HepG2 (cell line): ENCODE data around the gene PIWIL1. TPM values are rescaled to one million over a fixed set of nuclear protein-coding genes. Genes with fewer than 3 reads are reported as not detected.
A peak's percentile ranks its signal among the peaks of the same experiment; 100 is the strongest.

Source experiments
- ATAC-seq: fragments of 200-7000 bp; cut with Tn5 transposase; 3 replicates; pipeline ENCODE4 v1.9.1; 2020; ENCODE audit warnings: mild to moderate bottlenecking, moderate library complexity
- BruUV-seq: library from RNA; stranded (reverse); fragments of 400-500 nt; replicated peaks from 2 replicates; lab custom pipeline; 2021; lab: Mats Ljungman, UMichigan
- CTCF ChIA-PET: fragments of 300-600 bp; formaldehyde crosslinking; extraction: SDS; loops from one replicate; lab custom pipeline; 2021; ENCODE audit warnings: low total read pairs, inconsistent platforms, low intra/inter-chr PET ratio; lab: Yijun Ruan, JAX
- POLR2A ChIA-PET: fragments of 350-600 bp; sonication (Branson Sonifier 250); formaldehyde crosslinking; loops from one replicate; lab custom pipeline; 2020; ENCODE audit warnings: antibody characterized with exemption, inconsistent platforms; lab: Yijun Ruan, JAX
- DNase-seq: peaks from one replicate; pipeline ENCODE4 v3.0.0-alpha.2; 2015; ENCODE audit warnings: low spot score
- FAIRE-seq: peaks from 3 replicates; lab custom pipeline; 2011; peaks lifted over from hg19 to GRCh38; lab: Jason Lieb, UNC
- H2AFZ ChIP-seq: one replicate; pipeline ENCODE4 v1.6.1; 2011; ENCODE audit warnings: low read length, inconsistent platforms
- H3K27ac ChIP-seq: fragments of 300-600 bp; 3 replicates; pipeline ENCODE4 v1.8.0; 2011; ENCODE audit warnings: mixed run types, mild to moderate bottlenecking, mixed read lengths, low read length, inconsistent platforms; ENCODE audit not compliant: insufficient read depth; ENCODE audit errors: extremely low read length
- H3K27me3 ChIP-seq, 2 experiments: fragments of 200-600 bp in 1 of 2; 2 replicates in 1 of 2; 3 replicates in 1 of 2; pipeline versions ENCODE4 v1.6.0 to v1.8.0; 2011; ENCODE audit warnings: low read length in 2 of 2, mild to moderate bottlenecking in 2 of 2, moderate library complexity in 2 of 2, inconsistent platforms in 1 of 2; ENCODE audit not compliant: insufficient read depth in 2 of 2, control insufficient read depth in 1 of 2
- H3K36me3 ChIP-seq, 2 experiments: fragments of 200-600 bp in 1 of 2; replicated peaks in 1 of 2; 2 replicates in 1 of 2; 3 replicates in 1 of 2; pipeline versions ENCODE4 v1.5.1 to v1.8.0; 2011; ENCODE audit warnings: low read length in 2 of 2, inconsistent platforms in 1 of 2; ENCODE audit not compliant: insufficient read depth in 2 of 2, control insufficient read depth in 1 of 2
- H3K4me1 ChIP-seq: 2 replicates; pipeline ENCODE4 v1.5.1; 2012; ENCODE audit warnings: low read length, inconsistent platforms; ENCODE audit not compliant: insufficient read depth
- H3K4me2 ChIP-seq: 2 replicates; pipeline ENCODE4 v1.6.0; 2011; ENCODE audit warnings: low read depth, low read length, inconsistent platforms
- H3K4me3 ChIP-seq, 3 experiments: fragments of 200-600 bp in 1 of 3; sonication (generic), shearing (Covaris generic) in 1 of 3; replicated peaks in 1 of 3; 2 replicates each; pipeline ENCODE4 v1.5.1; 2011 to 2016; ENCODE audit warnings: low read length in 3 of 3, inconsistent platforms in 2 of 3, low read depth in 2 of 3, mild to moderate bottlenecking in 2 of 3, control low read depth in 1 of 3, mixed read lengths in 1 of 3; ENCODE audit not compliant: insufficient read depth in 1 of 3
- H3K79me2 ChIP-seq: one replicate; pipeline ENCODE4 v1.6.1; 2011; ENCODE audit warnings: low read length, inconsistent platforms; ENCODE audit not compliant: insufficient read depth
- H3K9ac ChIP-seq: 2 replicates; pipeline ENCODE4 v1.6.0; 2011; ENCODE audit warnings: mild to moderate bottlenecking, low read depth, low read length, inconsistent platforms; ENCODE audit not compliant: insufficient read depth
- H3K9me3 ChIP-seq: 2 replicates; pipeline ENCODE4 v1.5.1; 2012; ENCODE audit warnings: mild to moderate bottlenecking, low read length
- H4K20me1 ChIP-seq: 2 replicates; pipeline ENCODE4 v1.6.0; 2011; ENCODE audit warnings: inconsistent platforms, mild to moderate bottlenecking, low read length, moderate library complexity; ENCODE audit not compliant: insufficient read depth
- KDM5B ChIP-seq: sonication (generic); formaldehyde crosslinking; IDR thresholded peaks from 2 replicates; pipeline ENCODE4 v1.4.0; 2020; ENCODE audit warnings: missing genetic modification reagents, mild to moderate bottlenecking, borderline replicate concordance
- MAFF ChIP-seq: IDR thresholded peaks from 2 replicates; pipeline ENCODE4 v1.6.1; 2011; ENCODE audit warnings: low read depth, low read length, improper control_type of control experiment
- MAFK ChIP-seq, 2 experiments: IDR thresholded peaks in 1 of 2; conservative IDR thresholded peaks in 1 of 2; 2 replicates each; pipeline ENCODE4 v1.6.1; 2011; ENCODE audit warnings: improper control_type of control experiment in 2 of 2, low read length in 2 of 2
- PCBP2 ChIP-seq: fragments of 200-400 bp; formaldehyde crosslinking; optimal IDR thresholded peaks from 2 replicates; pipeline ENCODE3; 2018; ENCODE audit warnings: low read length, low read depth; ENCODE audit not compliant: poor library complexity, severe bottlenecking
- ZFY ChIP-seq: sonication (generic); formaldehyde crosslinking; IDR thresholded peaks from 2 replicates; pipeline ENCODE4 v1.4.0; 2020; ENCODE audit warnings: missing genetic modification reagents
- WGBS: methylation state at CpG from one replicate; pipeline ENCODE4 v1.1.6; 2017; ENCODE audit warnings: low lambda C conversion rate; 5-methylcytosine and 5-hydroxymethylcytosine counted together
- in situ Hi-C: cut with HindIII; loops from 2 replicates; pipeline ENCODE4 v1.10.0; 2017; ENCODE audit warnings: low pct_unique_long_range_greater_than_20kb; ENCODE audit not compliant: extremely low pct_ligation_motif_present
- intact Hi-C: fragments of 100-400 bp; cut with micrococcal nuclease; formaldehyde crosslinking; loops from one replicate; pipeline ENCODE4 v1.10.0; 2022; ENCODE audit not compliant: unreplicated experiment
- polyA plus RNA-seq, 8 experiments: library from polyadenylated mRNA; depleted of rRNA in 3 of 8; stranded (reverse) in 7 of 8; unstranded in 1 of 8; fragments of >200 nt; fragmentation: Illumina TruSeq in 4 of 8; extraction: Trizol in 4 of 8; gene quantifications; 2 replicates each; pipeline versions ENCODE4 v1.2.1 to v1.2.3, GENCODE V29; 2011 to 2016; ENCODE audit warnings: low read depth in 4 of 8, missing spikeins in 1 of 8, mixed read lengths in 1 of 8; ENCODE audit not compliant: insufficient read depth in 1 of 8
- total RNA-seq, 5 experiments: library from RNA; depleted of rRNA; stranded (reverse); fragments of >200 nt; fragmentation: Illumina TruSeq; extraction: Trizol; gene quantifications; 2 replicates each; pipeline ENCODE4 v1.2.3, GENCODE V29; 2016; ENCODE audit warnings: low read depth in 1 of 5

Gene PIWIL1
- total and polyA plus RNA-seq, 2 of the 13 experiments (the other 11 are each of a cell fraction or from before 2014, with no cell fraction given): not detected

GRCh38 chr12:130322263-130322662 lies 15.4 kb upstream of the PIWIL1 start:
- DNase-seq: no peak
- FAIRE-seq: no peak
- H3K4me1 ChIP-seq: no peaks in the 10 kb centered on the region
- POLR2A ChIA-PET: no interaction called here
- no peaks in the 10 kb centered on the region for H3K79me2 ChIP-seq
- intact Hi-C loops (no loop called here), in situ Hi-C loops (no loop called here)
- no peaks in the 10 kb centered on the region for H3K36me3 ChIP-seq
- no peaks in the 10 kb centered on the region for H3K9me3 ChIP-seq
- no peak for ATAC-seq
- H3K27ac ChIP-seq: no peak overlapping the region
- H3K27me3 ChIP-seq: peaks cover 0 to 8% of the 10 kb centered on the region in 2 experiments; a peak in 2 of 5 replicates
- no peaks in the 10 kb centered on the region for H4K20me1 ChIP-seq
- H3K4me3 ChIP-seq: no peak overlapping the region
- H3K4me2 ChIP-seq: no peak overlapping the region
- H3K9ac ChIP-seq: no peak overlapping the region
- no peak overlapping the region for H2AFZ ChIP-seq
- 1% methylated on average over 3 of the region's 3 CpGs for WGBS
- no TSS peak for BruUV-seq
- CTCF ChIA-PET: no interaction called here
- TF ChIP-seq KDM5B (CRISPR knock-in tag): no peak
- no peak for TF ChIP-seq ZFY (CRISPR knock-in tag)

- no peak for FAIRE-seq
- CTCF ChIA-PET: no interaction called here
- no TSS peak for BruUV-seq
These were observed 7.0 kb upstream of the PIWIL1 start for GRCh38 chr12:130330685-130331084.

More at GRCh38 chr12:130330685-130331084, 7.0 kb upstream of the PIWIL1 start:
- Histone ChIP-seq H3K9me3 (no peaks in the 10 kb centered on the region), H3K36me3 (no peaks in the 10 kb centered on the region), H4K20me1 (no peaks in the 10 kb centered on the region), H3K9ac (no peak overlapping the region), H3K4me2 (no peak overlapping the region), H3K27ac (no peak overlapping the region), H3K4me3 (no peak overlapping the region), H2AFZ (no peak overlapping the region), H3K27me3 (peaks cover 2 to 30% of the 10 kb centered on the region in 2 experiments), H3K4me1 (no peaks in the 10 kb centered on the region), H3K79me2 (no peaks in the 10 kb centered on the region)
- 9% methylated on average over 9 of the region's 9 CpGs for WGBS
- in situ Hi-C loops: no loop called here
- POLR2A ChIA-PET: no interaction called here
- ATAC-seq (no peak), DNase-seq (no peak)
- intact Hi-C loops: no loop called here
- TF ChIP-seq PCBP2 (no peak), MAFF (peak; percentile 28; the same call in 1 of the 2 replicates), MAFK (conservative IDR thresholded peaks at IDR 0.05 in 1 of 2, IDR thresholded peaks at IDR 0.05 in 1 of 2; ENCODE audit: low read length in 2 of 2) (peak in 1 of 2 experiments; percentile 61; a peak in 2 of 4 replicates)
